ENCODE measurements around the gene LACRT. TPM values are rescaled to one million over a fixed set of nuclear protein-coding genes. Genes with fewer than 3 reads are reported as not detected.

Gene LACRT
- total and polyA plus RNA-seq, 9 of the 15 experiments (the other 6 are each of a cell fraction or from before 2014, with no cell fraction given): not detected

DNA sequence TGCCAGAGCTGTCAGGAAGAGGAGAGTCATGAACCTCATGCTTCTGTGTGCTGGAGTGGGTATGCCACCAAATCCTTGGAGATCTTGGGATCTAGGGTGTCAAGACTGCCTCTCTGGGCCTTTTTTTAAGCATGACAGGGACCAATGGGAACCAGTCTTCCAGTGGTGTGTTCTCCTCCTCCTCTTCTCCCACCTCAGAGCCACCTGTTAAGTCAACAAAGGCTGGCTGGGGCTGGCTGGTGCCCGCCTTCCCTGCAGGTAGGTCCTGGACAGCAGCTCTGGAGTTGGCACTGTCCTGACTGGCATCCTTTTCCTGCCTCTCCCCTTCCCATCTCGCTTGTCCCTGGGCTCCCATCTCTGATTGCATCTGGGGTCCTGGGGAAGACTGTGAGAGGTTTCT is 13.6 kb upstream of the LACRT start, which contains the start of gene DCD:
Gene DCD, minus strand, starts transcription at position 101 of the 400 bp plus-strand sequence. Its CDS starts 62 bp downstream, at position 39.
- no peak within 1 kb of the TSS for H3K9ac ChIP-seq (ENCODE audit: insufficient read depth in 1 of 2, low read depth in 2 of 2, low read length in 2 of 2)
- H3K36me3 ChIP-seq (ENCODE audit: control insufficient read depth, insufficient read depth, low read length): no peaks in the 10 kb centered on the region
- no peaks in the 10 kb centered on the region for H3K4me1 ChIP-seq (replicated peaks in 1 of 2; ENCODE audit: control insufficient read depth in 2 of 2, insufficient read depth in 2 of 2, low read length in 2 of 2)
- H4K20me1 ChIP-seq (replicated peaks; ENCODE audit: control insufficient read depth, insufficient read depth, low read length): no peaks in the 10 kb centered on the region
- no peak within 1 kb of the TSS for H3K27ac ChIP-seq (ENCODE audit: extremely low read depth, low read depth, low read length)
- H3K79me2 ChIP-seq (ENCODE audit: control insufficient read depth, insufficient read depth, low read length): no peaks in the 10 kb centered on the region
- H3K9me3 ChIP-seq (replicated peaks; ENCODE audit: control insufficient read depth, insufficient read depth, low read depth, low read length): no peaks in the 10 kb centered on the region
- ChIA-PET POLR2A (interaction anchor here (1.2 kb wide), 1 partner anchor 81 kb away, joined by 3 read pairs; no protein-coding TSS in a partner anchor), CTCF (ENCODE audit: low intra/inter-chr PET ratio) (no interaction called here)
- in situ Hi-C loops (cut with MboI) (no loop called here), intact Hi-C loops (cut with micrococcal nuclease) (no loop called here)
- DNase-seq (ENCODE audit: extremely low read depth in 1 of 4, low spot score in 3 of 4) (no peak), FAIRE-seq (no peak), ATAC-seq (no peak)
- no peak within 1 kb of the TSS for H2AFZ ChIP-seq (ENCODE audit: low read depth, low read length)
- no peak within 1 kb of the TSS for H3K4me3 ChIP-seq
- peaks cover 0 to 21% of the 10 kb centered on the region in 2 experiments; a peak in 3 of 5 replicates for H3K27me3 ChIP-seq (ENCODE audit: control insufficient read depth in 2 of 2, insufficient read depth in 2 of 2, low read length in 2 of 2)
- H3K4me2 ChIP-seq (ENCODE audit: insufficient read depth, low read length): no peak within 1 kb of the TSS
- 0% methylated on average over 2 of the region's 2 CpGs for WGBS (ENCODE audit: insufficient coverage, low coverage, missing lambda C conversion rate)
- H3K9me1 ChIP-seq (ENCODE audit: control insufficient read depth, insufficient read depth, low read length): no peaks in the 10 kb centered on the region
- no TSS peak for BruUV-seq (replicated peaks)
- no peak for TF ChIP-seq POLR2AphosphoS5 (IDR thresholded peaks at IDR 0.05; ENCODE audit: control insufficient read depth, insufficient read depth, low read depth, low read length)
- TF ChIP-seq RAD21 (CRISPR knock-in tag; conservative IDR thresholded peaks at IDR 0.05 in 1 of 2, IDR thresholded peaks at IDR 0.05 in 1 of 2): no peak
- TF ChIP-seq POLR3G (IDR thresholded peaks at IDR 0.05; ENCODE audit: extremely low read depth, insufficient read length, insufficient replicate concordance): no peak
- TF ChIP-seq HNRNPK (IDR thresholded peaks at IDR 0.05; ENCODE audit: low read depth, low read length, poor library complexity, severe bottlenecking): no peak
- TF ChIP-seq SMAD1 (IDR thresholded peaks at IDR 0.05; ENCODE audit: low read depth, low read length, partially characterized antibody): no peak
- TF ChIP-seq, protein P1, sequence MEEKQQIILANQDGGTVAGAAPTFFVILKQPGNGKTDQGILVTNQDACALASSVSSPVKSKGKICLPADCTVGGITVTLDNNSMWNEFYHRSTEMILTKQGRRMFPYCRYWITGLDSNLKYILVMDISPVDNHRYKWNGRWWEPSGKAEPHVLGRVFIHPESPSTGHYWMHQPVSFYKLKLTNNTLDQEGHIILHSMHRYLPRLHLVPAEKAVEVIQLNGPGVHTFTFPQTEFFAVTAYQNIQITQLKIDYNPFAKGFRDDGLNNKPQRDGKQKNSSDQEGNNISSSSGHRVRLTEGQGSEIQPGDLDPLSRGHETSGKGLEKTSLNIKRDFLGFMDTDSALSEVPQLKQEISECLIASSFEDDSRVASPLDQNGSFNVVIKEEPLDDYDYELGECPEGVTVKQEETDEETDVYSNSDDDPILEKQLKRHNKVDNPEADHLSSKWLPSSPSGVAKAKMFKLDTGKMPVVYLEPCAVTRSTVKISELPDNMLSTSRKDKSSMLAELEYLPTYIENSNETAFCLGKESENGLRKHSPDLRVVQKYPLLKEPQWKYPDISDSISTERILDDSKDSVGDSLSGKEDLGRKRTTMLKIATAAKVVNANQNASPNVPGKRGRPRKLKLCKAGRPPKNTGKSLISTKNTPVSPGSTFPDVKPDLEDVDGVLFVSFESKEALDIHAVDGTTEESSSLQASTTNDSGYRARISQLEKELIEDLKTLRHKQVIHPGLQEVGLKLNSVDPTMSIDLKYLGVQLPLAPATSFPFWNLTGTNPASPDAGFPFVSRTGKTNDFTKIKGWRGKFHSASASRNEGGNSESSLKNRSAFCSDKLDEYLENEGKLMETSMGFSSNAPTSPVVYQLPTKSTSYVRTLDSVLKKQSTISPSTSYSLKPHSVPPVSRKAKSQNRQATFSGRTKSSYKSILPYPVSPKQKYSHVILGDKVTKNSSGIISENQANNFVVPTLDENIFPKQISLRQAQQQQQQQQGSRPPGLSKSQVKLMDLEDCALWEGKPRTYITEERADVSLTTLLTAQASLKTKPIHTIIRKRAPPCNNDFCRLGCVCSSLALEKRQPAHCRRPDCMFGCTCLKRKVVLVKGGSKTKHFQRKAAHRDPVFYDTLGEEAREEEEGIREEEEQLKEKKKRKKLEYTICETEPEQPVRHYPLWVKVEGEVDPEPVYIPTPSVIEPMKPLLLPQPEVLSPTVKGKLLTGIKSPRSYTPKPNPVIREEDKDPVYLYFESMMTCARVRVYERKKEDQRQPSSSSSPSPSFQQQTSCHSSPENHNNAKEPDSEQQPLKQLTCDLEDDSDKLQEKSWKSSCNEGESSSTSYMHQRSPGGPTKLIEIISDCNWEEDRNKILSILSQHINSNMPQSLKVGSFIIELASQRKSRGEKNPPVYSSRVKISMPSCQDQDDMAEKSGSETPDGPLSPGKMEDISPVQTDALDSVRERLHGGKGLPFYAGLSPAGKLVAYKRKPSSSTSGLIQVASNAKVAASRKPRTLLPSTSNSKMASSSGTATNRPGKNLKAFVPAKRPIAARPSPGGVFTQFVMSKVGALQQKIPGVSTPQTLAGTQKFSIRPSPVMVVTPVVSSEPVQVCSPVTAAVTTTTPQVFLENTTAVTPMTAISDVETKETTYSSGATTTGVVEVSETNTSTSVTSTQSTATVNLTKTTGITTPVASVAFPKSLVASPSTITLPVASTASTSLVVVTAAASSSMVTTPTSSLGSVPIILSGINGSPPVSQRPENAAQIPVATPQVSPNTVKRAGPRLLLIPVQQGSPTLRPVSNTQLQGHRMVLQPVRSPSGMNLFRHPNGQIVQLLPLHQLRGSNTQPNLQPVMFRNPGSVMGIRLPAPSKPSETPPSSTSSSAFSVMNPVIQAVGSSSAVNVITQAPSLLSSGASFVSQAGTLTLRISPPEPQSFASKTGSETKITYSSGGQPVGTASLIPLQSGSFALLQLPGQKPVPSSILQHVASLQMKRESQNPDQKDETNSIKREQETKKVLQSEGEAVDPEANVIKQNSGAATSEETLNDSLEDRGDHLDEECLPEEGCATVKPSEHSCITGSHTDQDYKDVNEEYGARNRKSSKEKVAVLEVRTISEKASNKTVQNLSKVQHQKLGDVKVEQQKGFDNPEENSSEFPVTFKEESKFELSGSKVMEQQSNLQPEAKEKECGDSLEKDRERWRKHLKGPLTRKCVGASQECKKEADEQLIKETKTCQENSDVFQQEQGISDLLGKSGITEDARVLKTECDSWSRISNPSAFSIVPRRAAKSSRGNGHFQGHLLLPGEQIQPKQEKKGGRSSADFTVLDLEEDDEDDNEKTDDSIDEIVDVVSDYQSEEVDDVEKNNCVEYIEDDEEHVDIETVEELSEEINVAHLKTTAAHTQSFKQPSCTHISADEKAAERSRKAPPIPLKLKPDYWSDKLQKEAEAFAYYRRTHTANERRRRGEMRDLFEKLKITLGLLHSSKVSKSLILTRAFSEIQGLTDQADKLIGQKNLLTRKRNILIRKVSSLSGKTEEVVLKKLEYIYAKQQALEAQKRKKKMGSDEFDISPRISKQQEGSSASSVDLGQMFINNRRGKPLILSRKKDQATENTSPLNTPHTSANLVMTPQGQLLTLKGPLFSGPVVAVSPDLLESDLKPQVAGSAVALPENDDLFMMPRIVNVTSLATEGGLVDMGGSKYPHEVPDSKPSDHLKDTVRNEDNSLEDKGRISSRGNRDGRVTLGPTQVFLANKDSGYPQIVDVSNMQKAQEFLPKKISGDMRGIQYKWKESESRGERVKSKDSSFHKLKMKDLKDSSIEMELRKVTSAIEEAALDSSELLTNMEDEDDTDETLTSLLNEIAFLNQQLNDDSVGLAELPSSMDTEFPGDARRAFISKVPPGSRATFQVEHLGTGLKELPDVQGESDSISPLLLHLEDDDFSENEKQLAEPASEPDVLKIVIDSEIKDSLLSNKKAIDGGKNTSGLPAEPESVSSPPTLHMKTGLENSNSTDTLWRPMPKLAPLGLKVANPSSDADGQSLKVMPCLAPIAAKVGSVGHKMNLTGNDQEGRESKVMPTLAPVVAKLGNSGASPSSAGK (IDR thresholded peaks at IDR 0.05): no peak
- TF ChIP-seq, protein P2, sequence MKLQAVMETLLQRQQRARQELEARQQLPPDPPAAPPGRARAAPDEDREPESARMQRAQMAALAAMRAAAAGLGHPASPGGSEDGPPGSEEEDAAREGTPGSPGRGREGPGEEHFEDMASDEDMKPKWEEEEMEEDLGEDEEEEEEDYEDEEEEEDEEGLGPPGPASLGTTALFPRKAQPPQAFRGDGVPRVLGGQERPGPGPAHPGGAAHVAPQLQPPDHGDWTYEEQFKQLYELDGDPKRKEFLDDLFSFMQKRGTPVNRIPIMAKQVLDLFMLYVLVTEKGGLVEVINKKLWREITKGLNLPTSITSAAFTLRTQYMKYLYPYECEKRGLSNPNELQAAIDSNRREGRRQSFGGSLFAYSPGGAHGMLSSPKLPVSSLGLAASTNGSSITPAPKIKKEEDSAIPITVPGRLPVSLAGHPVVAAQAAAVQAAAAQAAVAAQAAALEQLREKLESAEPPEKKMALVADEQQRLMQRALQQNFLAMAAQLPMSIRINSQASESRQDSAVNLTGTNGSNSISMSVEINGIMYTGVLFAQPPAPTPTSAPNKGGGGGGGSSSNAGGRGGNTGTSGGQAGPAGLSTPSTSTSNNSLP (IDR thresholded peaks at IDR 0.05; ENCODE audit: borderline replicate concordance, low read depth, low read length): no peak
- TF ChIP-seq DACH1 (IDR thresholded peaks at IDR 0.05; ENCODE audit: partially characterized antibody): no peak
- no peak for TF ChIP-seq GABPA (tag; conservative IDR thresholded peaks at IDR 0.05; ENCODE audit: low read depth)

Measured in K562 (cell line).